GM06990 (cell line): ENCODE results near the gene CDK6.

Experiments
- DNase-seq: peaks from one replicate; pipeline ENCODE4 v3.0.0-alpha.2; 2011; ENCODE audit not compliant: insufficient read length; ENCODE audit errors: extremely low read depth
- H3K27me3 ChIP-seq: replicated peaks from 2 replicates; pipeline ENCODE4 v1.6.0; 2011; ENCODE audit warnings: low read length; ENCODE audit not compliant: control insufficient read depth, insufficient read depth
- H3K36me3 ChIP-seq: 2 replicates; pipeline ENCODE4 v1.5.1; 2011; ENCODE audit warnings: low read length; ENCODE audit not compliant: control insufficient read depth, insufficient read depth
- H3K4me3 ChIP-seq: replicated peaks from 2 replicates; pipeline ENCODE4 v1.5.1; 2011; ENCODE audit warnings: low read depth, mild to moderate bottlenecking, control low read depth, low read length
- TF ChIP-seq, protein P1 (sequence below): IDR thresholded peaks from 2 replicates; pipeline ENCODE4 v1.5.1; 2011; ENCODE audit warnings: low read length, control low read depth, mild to moderate bottlenecking, inconsistent platforms; ENCODE audit not compliant: insufficient read depth, poor library complexity, severe bottlenecking

Gene CDK6

GRCh38 chr7:92699560-92699959, 136.8 kb downstream of the CDK6 start:
- no peaks in the 10 kb centered on the region for H3K27me3 ChIP-seq
- DNase-seq, result no peak
- TF ChIP-seq, protein P1, sequence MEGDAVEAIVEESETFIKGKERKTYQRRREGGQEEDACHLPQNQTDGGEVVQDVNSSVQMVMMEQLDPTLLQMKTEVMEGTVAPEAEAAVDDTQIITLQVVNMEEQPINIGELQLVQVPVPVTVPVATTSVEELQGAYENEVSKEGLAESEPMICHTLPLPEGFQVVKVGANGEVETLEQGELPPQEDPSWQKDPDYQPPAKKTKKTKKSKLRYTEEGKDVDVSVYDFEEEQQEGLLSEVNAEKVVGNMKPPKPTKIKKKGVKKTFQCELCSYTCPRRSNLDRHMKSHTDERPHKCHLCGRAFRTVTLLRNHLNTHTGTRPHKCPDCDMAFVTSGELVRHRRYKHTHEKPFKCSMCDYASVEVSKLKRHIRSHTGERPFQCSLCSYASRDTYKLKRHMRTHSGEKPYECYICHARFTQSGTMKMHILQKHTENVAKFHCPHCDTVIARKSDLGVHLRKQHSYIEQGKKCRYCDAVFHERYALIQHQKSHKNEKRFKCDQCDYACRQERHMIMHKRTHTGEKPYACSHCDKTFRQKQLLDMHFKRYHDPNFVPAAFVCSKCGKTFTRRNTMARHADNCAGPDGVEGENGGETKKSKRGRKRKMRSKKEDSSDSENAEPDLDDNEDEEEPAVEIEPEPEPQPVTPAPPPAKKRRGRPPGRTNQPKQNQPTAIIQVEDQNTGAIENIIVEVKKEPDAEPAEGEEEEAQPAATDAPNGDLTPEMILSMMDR, result no peak
- H3K4me3 ChIP-seq, result no peak overlapping the region
- peaks cover 9% of the 10 kb centered on the region for H3K36me3 ChIP-seq

GRCh38 chr7:92698237-92698841, 138.0 kb downstream of the CDK6 start:
- H3K27me3 ChIP-seq, result no peaks in the 10 kb centered on the region
- no peak for DNase-seq
- TF ChIP-seq, protein P1, result no peak
- peaks cover 9% of the 10 kb centered on the region for H3K36me3 ChIP-seq
- no peak overlapping the region for H3K4me3 ChIP-seq

DNA sequence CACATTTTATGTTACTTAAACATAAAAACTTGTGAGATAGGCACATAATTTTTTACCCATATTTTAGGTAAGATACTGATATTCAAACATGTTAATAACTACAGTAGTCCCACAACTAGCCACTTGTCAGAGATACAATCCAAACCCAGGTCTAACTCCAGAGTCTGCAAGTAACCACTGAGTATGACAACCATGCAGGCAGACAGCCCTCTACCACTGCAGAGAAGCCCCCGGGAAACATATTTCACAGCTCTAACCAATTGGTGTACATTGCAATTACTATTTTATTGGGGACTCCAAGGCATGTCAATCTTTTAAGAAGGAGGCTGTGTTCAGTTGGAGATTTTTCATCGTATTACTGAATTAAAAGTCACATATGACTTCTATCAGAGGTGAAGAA, 139.0 kb downstream of the CDK6 start:
- Histone ChIP-seq H3K36me3 (peaks cover 9% of the 10 kb centered on the region), H3K27me3 (no peaks in the 10 kb centered on the region), H3K4me3 (no peak overlapping the region)
- DNase-seq, result no peak
- TF ChIP-seq, protein P1, result no peak

DNA sequence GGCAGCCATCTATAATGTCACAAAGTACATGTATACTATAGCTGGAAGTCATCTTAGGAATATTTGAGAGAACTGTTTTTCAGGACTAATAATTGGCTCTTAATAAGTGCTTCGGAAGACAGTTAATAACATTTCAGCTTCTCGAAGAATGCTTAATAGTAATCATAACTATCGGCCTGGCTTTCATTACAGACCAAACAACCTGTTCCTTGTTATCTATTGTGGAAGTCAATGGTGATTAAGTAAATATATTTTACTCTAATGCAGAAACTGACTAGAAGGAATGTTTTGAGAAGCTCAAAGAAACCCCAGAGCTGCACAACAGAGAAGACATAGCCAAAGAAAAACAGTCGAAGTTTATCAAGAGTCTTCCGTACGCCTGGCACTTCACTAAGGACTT, 139.4 kb downstream of the CDK6 start:
- DNase-seq, result no peak
- no peaks in the 10 kb centered on the region for H3K27me3 ChIP-seq

DNA sequence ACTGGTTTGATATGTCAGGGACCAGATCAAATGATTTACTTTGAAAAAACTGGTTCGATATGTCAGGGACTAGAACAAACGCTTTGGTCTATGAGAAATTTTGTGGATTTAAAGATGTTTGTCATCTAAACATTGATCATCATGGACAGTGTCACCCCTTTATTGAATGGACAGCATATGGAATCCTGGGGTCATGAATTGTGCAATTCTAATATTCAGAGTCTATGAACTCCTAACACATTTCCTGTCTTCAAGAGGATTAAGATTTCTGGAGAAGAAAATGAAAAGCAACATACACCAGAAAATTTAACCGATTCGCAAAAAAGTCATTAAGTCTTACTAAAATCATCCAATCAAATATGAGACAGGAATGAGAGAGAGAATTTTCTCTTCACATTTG, 139.8 kb downstream of the CDK6 start:
- TF ChIP-seq, protein P1, result no peak
- H3K4me3 ChIP-seq, result no peak overlapping the region
- no peak for DNase-seq
- H3K36me3 ChIP-seq, result peaks cover 9% of the 10 kb centered on the region
- H3K27me3 ChIP-seq, result no peaks in the 10 kb centered on the region

More for the DNA sequence above, 139.4 kb downstream of the CDK6 start:
- H3K4me3 ChIP-seq, result no peak overlapping the region
- TF ChIP-seq, protein P1, result no peak
- peaks cover 9% of the 10 kb centered on the region for H3K36me3 ChIP-seq
